WTC11 (cell line): ENCODE measurements around the gene ARHGAP6. TPM values are rescaled to one million over a fixed set of nuclear protein-coding genes. Genes with fewer than 3 reads are reported as not detected.

ENCODE experiments used
- ATAC-seq: fragments of 200-7000 bp; cut with Tn5 transposase; 2 replicates; pipeline ENCODE4 v1.10.0; 2021; ENCODE audit warnings: mild to moderate bottlenecking, moderate library complexity
- CTCF ChIA-PET: fragments of 300-600 bp; sonication (Branson Sonifier 250); formaldehyde crosslinking; loops from one replicate; lab custom pipeline; 2021; ENCODE audit warnings: antibody characterized with exemption; lab: Charles Lee
- POLR2A ChIA-PET: fragments of 350-600 bp; sonication (Branson Sonifier 250); formaldehyde crosslinking; loops from one replicate; lab custom pipeline; 2021; ENCODE audit warnings: antibody characterized with exemption; lab: Charles Lee
- DNase-seq: peaks from one replicate; pipeline ENCODE4 v3.0.0; 2021; ENCODE audit warnings: low spot score
- H3K27ac Mint-ChIP-seq: 2 replicates; pipeline ENCODE4 v1.8.0; 2021; ENCODE audit warnings: mixed read lengths
- H3K27me3 Mint-ChIP-seq: 2 replicates; pipeline ENCODE4 v1.8.0; 2021; ENCODE audit warnings: low read depth, mild to moderate bottlenecking, moderate library complexity, mixed read lengths
- H3K36me3 Mint-ChIP-seq: 2 replicates; pipeline ENCODE4 v1.8.0; 2021; ENCODE audit warnings: mixed read lengths
- H3K4me1 Mint-ChIP-seq: 2 replicates; pipeline ENCODE4 v1.8.0; 2022; ENCODE audit warnings: mixed read lengths
- H3K4me3 Mint-ChIP-seq: 2 replicates; pipeline ENCODE4 v1.8.0; 2021; ENCODE audit warnings: mild to moderate bottlenecking, moderate library complexity, mixed read lengths
- H3K9me3 Mint-ChIP-seq: 2 replicates; pipeline ENCODE4 v1.8.0; 2021; ENCODE audit warnings: mixed read lengths
- ARID4B ChIP-seq: sonication (generic); formaldehyde crosslinking; IDR thresholded peaks from 2 replicates; pipeline ENCODE4 v1.8.0; 2023; ENCODE audit warnings: missing genetic modification reagents, mild to moderate bottlenecking, borderline replicate concordance
- CREM ChIP-seq: sonication (generic); formaldehyde crosslinking; IDR thresholded peaks from 2 replicates; pipeline ENCODE4 v1.8.1; 2022; ENCODE audit warnings: mild to moderate bottlenecking, missing genetic modification reagents, moderate library complexity
- ESRRA ChIP-seq: sonication (generic); formaldehyde crosslinking; IDR thresholded peaks from 2 replicates; pipeline ENCODE4 v1.8.1; 2022; ENCODE audit warnings: mild to moderate bottlenecking, missing genetic modification reagents, borderline replicate concordance
- FOXP4 ChIP-seq: sonication (generic); formaldehyde crosslinking; IDR thresholded peaks from 2 replicates; pipeline ENCODE4 v1.8.0; 2022; ENCODE audit warnings: mild to moderate bottlenecking, missing genetic modification reagents
- IRF1 ChIP-seq: sonication (generic); formaldehyde crosslinking; IDR thresholded peaks from 2 replicates; pipeline ENCODE4 v1.8.0; 2023; ENCODE audit warnings: missing genetic modification reagents
- MAX ChIP-seq: sonication (generic); formaldehyde crosslinking; IDR thresholded peaks from 2 replicates; pipeline ENCODE4 v1.8.0; 2022; ENCODE audit warnings: mild to moderate bottlenecking, missing genetic modification reagents
- MYBL2 ChIP-seq: sonication (generic); formaldehyde crosslinking; IDR thresholded peaks from 2 replicates; pipeline ENCODE4 v1.8.1; 2023; ENCODE audit warnings: mild to moderate bottlenecking, moderate library complexity, missing genetic modification reagents
- NR1H2 ChIP-seq: sonication (generic); formaldehyde crosslinking; IDR thresholded peaks from 2 replicates; pipeline ENCODE4 v1.9.0; 2021; ENCODE audit warnings: mild to moderate bottlenecking, moderate library complexity, missing genetic modification reagents
- OVOL2 ChIP-seq: fragments of 250-450 bp; sonication (Bioruptor Pico); IDR thresholded peaks from 2 replicates; pipeline ENCODE4 v1.9.0; 2021; ENCODE audit warnings: mild to moderate bottlenecking, borderline replicate concordance
- PREB ChIP-seq: sonication (generic); formaldehyde crosslinking; IDR thresholded peaks from 2 replicates; pipeline ENCODE4 v1.8.1; 2022; ENCODE audit warnings: mild to moderate bottlenecking, missing genetic modification reagents, moderate library complexity, borderline replicate concordance
- ZNF281 ChIP-seq: sonication (generic); formaldehyde crosslinking; IDR thresholded peaks from 2 replicates; pipeline ENCODE4 v1.8.0; 2023; ENCODE audit warnings: mild to moderate bottlenecking, missing genetic modification reagents
- total RNA-seq: library from RNA; stranded (reverse); gene quantifications from 3 replicates; pipeline ENCODE4 v1.2.3, GENCODE V29; 2021

The ARHGAP6 gene
- total RNA-seq, 1 experiment from 2014 or later, result 1.0 TPM

- DNase-seq, result no peak
- no peaks in the 10 kb centered on the region for H3K9me3 Mint-ChIP-seq
- ChIA-PET POLR2A (no interaction called here), CTCF (interaction anchor here (3.4 kb wide), 1 partner anchor 91 kb away, joined by 36 read pairs; the partner anchor contains the start of gene MSL3)
- no peak overlapping the region for H3K27ac Mint-ChIP-seq
- peaks cover 16% of the 10 kb centered on the region for H3K4me1 Mint-ChIP-seq
- H3K4me3 Mint-ChIP-seq, result no peak overlapping the region
- no peak for ATAC-seq
- no peaks in the 10 kb centered on the region for H3K36me3 Mint-ChIP-seq
- peaks cover 97% of the 10 kb centered on the region for H3K27me3 Mint-ChIP-seq
- no peak for TF ChIP-seq IRF1 (CRISPR knock-in tag)
- no peak for TF ChIP-seq ZNF281 (CRISPR knock-in tag)
- TF ChIP-seq PREB (CRISPR knock-in tag), result no peak
- TF ChIP-seq FOXP4 (CRISPR knock-in tag), result no peak
- TF ChIP-seq NR1H2 (CRISPR knock-in tag), result no peak
- TF ChIP-seq MAX, result no peak
- no peak for TF ChIP-seq MYBL2 (CRISPR knock-in tag)
- no peak for TF ChIP-seq OVOL2
- TF ChIP-seq ESRRA (CRISPR knock-in tag), result no peak
- TF ChIP-seq CREM, result no peak
These were observed 1.4 kb upstream of the ARHGAP6 start for GRCh38 chrX:11666952-11667685.

- peaks cover 97% of the 10 kb centered on the region for H3K27me3 Mint-ChIP-seq
- DNase-seq (peak; percentile 29), ATAC-seq (peak; percentile 35)
- ChIA-PET CTCF (interaction anchor here (0.7 to 3.4 kb wide), 4 partner anchors 11 to 92 kb away, joined by 3 to 36 read pairs (median 8); partner anchors contain the start of gene MSL3), POLR2A (no interaction called here)
- H3K36me3 Mint-ChIP-seq, result no peaks in the 10 kb centered on the region
- peaks cover 16% of the 10 kb centered on the region for H3K4me1 Mint-ChIP-seq
- H3K27ac Mint-ChIP-seq, result no peak overlapping the region
- peak; percentile 41; the same call in 1 of the 2 replicates for TF ChIP-seq MAX
- no peak for TF ChIP-seq ARID4B (CRISPR knock-in tag)
- no peaks in the 10 kb centered on the region for H3K9me3 Mint-ChIP-seq
- H3K4me3 Mint-ChIP-seq, result peak overlapping the region; percentile 75
These were observed 444 bp upstream of the ARHGAP6 start for GRCh38 chrX:11666164-11666563.
